ENCODE results near the gene BCL11B.

The BCL11B gene

DNA sequence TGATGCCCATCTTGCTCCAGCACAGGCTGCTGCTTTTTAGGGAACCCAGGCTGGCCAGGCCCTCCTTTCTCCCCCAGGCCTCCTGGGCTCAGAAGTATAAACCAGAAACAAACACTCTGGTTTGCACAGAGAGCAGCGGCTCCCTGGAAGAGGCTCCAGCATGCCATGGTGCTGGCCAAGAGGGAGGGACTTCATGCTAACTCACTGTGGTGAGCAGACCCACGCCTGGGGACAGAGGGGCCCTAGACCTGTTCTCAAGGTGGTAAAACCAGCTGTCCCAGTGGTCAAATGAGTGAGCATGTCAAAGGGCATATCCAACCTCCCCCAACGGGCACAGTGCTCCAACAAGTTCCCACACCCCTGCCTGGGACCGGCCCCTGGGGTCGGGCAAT is 15.5 kb downstream of the BCL11B start:
- no peak for DNase-seq (ENCODE audit: low read depth in 1 of 2, low spot score in 1 of 2)

DNA sequence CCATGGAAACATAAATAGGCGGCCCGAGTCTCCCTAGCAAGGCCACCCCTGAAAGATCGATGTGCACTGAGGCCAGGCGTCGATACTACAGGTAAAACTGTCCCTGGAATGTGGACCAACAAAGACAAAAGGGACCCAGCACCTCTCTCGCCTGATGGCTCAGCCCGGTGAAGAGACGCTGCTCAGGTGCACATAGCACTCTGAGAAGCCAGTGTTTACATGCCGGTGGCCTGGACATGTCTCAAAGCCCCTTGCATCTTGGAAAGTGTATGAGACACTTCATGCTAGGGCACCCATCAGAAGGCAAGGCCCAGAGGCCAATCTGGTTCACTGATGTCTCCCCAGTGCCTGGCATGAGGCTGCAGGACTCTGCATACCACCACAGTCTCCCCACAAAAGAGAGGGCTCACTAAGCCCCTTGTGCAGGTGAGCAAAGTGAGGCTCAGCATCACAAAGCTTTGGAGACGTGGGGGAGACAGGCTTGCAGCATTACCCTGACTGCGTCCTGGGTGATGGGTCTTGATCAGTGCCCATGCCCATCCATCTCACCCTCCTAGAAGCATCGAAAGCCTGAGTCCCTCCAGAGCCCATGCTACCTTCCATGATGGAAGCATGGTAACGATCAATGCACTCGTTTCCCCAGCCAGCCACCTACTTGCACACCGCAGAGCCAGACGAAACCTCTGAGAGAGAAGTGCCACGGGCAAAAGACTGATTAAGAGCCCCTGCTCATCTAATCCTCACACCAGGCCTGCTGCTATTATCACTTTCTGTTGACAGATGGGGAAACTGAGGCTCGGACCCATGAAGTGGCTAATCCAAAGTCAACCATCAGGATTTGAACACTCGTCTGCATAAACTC is 16.1 kb downstream of the BCL11B start:
- DNase-seq (ENCODE audit: low read depth in 1 of 2, low spot score in 1 of 2) = no peak

DNA sequence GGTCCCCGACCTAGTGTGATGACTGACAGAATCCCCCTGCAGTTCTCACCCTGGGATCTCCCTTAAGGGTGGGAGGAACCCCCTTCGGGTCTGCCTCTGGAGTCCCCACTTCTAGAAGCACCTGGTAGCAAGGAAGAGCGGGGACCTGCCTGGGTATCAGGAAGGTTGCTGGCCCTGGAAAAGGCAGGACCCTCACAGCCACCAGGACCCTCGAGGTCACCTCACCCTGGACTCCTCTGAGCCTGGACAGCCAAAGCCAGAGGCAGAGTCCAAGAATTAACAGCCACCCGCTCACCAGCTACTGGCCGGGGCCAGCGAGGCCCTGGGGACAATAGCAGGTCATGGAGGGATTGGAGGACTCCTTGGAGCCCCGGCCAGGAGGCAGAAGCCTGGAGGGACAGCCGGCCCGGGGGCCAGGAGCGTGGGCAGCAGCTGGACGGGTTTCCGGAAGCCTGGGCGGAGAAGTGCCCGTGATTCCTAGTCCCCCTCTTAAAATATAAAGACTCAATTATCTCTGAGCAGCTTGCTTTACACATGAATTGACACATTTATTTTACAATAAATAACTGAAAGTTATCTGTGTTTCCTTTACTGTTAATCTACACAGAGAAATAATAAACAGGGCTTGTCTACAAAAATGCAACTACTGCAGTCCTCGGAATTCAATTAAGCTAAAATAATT is 17.5 kb downstream of the BCL11B start:
- DNase-seq (ENCODE audit: low read depth in 1 of 2, low spot score in 1 of 2) = no peak

DNA sequence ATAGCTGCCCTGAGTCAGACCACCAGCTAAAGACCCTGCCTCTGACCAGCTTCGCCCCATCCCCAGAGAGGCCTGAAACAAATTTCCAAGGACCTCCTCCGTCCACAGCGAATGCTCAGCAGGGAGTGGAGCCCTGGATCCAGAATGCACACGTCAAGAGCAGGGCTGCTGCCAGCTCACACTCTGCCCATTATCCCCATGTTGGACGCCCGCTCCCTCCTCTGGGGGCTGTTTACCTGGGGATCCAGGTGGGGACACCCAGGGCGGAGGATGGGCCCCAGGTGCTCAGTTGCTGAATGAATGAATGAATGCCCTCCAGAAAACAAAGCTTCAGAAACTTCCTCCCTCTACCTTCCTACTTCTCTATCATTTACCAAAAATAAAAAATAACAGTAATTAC is 18.1 kb downstream of the BCL11B start:
- no peak for DNase-seq (ENCODE audit: low read depth in 1 of 2, low spot score in 1 of 2)

DNA sequence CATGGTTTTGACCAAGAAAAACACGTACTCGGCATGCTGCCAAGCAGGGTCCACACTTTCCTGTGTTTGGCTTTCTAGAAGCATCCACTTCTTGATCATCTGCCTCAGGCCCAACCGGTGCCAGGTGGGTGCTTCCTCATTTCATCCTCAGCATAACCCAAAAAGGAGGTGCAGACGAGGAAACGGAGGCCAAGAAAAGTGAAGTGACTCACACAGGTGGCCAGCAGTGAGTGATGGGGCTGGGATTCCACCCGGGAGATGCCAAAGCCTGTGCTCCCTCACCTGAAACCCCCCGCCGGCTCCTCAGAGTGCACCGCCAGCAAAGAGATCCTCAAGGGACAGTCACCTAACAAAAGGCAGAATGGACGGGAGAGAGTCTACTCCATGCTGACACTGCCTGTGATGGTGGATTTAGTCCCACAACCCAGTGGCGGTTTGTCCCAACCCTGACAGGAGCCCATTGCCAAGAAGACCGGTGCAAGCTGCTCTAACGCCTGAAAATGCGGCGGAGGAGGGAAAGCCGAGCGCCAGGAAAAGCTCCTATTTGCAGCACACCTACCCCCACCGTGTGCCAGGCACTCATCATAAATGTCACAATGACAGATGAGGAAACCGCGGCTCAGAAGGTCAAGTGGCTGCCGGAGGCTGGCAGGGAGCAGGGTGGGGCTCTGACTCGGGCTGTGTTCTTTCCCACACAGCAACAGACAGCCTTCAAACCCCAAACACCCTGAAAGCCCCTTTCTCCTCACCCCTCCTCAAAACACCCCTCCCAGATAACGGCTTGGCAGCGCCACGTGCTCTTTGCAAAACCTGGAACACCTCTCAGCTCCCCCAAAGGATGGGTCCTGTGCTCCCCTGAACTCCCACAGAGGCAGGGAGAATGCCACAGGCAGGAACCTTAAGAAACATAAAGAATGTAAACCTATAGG is 18.8 kb downstream of the BCL11B start:
- DNase-seq (ENCODE audit: low read depth in 1 of 2, low spot score in 1 of 2) = no peak

DNA sequence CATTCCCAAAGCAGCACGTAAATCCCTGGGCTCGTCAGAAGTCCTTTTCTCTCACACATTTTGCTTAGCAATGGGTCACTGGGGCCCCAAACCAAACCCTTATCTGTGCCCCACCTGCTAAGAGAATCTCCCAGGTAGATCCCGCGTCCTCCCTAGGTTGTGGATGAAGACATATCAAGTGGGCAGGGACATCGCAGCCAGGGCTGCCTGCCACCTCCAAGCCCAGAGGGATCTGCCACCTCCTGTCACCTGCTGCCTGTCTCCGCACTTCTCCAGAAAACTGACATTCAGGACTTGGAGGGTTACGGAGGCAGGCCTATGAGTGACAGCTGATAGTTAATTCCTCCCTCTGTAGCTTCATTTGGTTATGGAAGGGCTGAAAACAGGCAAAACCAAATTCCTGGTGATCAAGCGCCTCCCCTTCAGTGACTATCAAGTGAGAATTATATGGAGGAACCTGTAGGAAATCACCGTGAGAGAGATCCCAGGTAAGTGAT is 19.5 kb downstream of the BCL11B start:
- no peak for DNase-seq (ENCODE audit: low read depth in 1 of 2, low spot score in 1 of 2)

DNA sequence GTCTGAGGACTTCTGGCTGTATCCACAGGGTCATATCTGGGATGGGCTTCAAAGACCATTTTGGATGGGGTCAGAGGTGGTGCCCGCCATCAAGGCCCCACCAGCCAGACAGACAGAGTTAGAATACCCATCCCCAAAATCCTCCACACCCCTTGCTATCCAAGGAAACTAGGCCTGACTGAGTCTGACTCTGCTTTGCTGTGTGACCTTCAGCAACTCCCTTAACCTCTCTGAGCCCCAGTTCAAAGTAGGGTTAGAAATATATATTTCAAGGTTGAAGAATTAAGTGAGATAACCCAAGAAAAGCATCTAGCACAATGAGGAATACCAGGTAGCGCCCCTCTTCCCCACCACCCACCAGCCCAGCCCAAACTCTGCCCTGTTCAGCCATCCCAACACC is 20.3 kb downstream of the BCL11B start:
- DNase-seq (ENCODE audit: low read depth in 1 of 2, low spot score in 1 of 2) = no peak

DNA sequence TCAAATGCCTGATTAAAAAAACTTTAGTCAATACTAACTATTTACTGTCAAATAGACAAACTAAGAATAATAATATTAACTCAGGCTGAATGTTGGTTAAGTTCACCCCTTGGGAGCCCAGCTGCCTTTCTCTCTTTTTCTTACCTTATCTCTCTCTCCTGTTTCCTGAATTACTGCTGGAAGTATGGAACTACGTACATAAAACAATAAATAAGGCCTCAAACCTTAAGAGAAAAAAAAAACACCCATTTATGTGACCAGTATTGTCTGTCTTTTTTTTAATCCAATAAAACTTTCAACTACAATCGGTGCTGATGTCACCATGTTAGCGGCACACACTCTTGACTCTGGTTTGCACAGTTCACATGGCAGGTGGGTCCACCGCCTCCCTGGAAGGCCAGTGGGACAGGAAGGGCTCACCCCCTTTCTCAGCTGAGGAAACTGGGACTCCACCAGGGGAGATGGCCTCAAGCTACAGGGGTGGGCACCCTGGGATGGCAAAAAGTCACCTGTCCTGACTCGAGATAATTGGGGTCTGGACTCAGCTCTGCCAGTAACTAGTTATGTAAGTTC is 21.3 kb downstream of the BCL11B start:
- no peak for DNase-seq (ENCODE audit: low read depth in 1 of 2, low spot score in 1 of 2)

DNA sequence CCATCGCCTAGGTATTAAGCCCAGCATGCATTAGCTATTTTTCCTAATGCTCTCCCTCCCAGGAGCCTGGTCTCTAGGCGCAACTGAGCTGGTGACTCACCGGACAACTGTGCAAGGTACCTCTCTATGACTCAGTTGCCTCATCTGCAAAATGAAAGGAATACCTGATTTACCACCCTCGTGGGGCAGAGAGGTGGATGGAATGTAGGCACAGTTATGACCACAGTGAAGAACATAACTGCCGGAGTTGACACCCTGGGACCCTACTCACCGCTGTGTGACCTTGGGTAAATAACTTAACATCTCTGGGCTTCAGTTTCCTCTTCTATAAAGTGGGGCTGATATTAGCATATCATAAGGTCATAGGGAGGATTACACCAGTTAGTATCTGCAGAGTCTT is 22.6 kb downstream of the BCL11B start:
- no peak for DNase-seq (ENCODE audit: low read depth in 1 of 2, low spot score in 1 of 2)

DNA sequence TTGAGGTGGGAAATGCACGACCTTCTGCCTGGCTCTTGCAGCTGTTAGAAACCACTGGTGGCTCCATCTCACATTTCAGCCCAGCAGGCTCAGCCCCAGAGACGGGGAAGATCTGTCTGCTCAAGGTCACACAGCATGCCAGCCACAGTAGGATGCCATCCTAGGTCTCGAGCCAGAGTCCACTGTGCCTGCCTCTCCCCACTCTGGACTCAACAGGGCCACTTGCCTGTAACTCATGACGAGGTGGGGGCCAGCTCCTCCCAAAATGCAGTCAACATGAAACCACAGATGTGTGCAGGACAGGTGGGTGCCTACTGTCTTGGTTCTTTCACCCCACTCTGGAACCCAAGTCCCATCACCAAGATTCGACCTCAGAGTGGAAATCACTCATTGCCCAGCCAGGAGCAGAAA is 23.2 kb downstream of the BCL11B start:
- DNase-seq (ENCODE audit: low read depth in 1 of 2, low spot score in 1 of 2) = no peak

DNA sequence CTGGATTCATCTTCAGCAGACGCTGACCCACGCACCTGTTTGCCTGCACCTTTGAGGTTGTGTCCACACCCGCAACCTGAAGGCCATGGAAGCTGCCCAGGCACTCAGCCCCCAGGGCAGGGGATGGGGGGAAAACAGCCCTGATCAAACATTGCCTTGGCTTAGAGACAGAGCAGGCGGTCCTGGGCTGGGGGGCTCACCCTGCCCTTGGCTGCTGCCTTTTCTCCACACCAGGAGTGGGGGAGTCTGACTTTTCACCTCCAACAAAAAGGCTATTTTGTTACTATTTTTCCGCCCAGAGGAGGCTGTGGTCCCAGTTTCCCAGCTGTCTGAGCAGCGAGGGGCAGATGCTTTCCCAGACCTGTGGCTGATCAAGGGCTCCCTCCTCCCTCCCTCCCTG is 24.2 kb downstream of the BCL11B start:
- no peak for DNase-seq (ENCODE audit: low read depth in 1 of 2, low spot score in 1 of 2)

DNA sequence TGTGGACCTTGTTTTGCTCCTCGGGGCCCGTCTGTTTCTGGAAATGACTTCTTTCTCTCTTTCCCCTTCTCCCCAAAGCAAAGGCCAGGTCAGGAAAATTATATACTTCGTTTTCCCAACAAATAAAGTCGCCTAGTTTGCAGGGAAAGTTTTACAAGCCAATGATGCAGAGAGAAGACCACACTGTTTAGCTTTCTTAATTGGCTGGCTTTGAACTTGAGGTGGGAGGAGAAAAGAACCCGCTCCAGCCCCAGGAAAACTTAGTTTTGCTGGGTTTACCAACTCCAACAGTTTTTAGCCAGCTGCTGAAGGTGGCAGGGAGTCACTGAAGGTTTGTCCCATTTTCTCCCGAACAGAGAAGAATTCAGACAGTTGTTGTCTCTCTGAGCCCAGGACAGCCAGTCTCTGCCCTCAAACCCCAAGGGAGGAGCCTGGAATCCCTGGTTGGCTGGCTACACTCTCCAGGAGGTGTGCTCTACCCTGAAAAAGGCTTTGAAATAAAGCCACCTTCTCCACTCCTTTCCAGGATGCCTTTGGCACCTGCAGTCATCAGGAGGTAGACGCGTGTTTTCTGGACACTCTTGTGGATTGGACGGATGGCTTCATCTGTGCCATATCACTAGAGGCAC is 24.8 kb downstream of the BCL11B start:
- no peak for DNase-seq (ENCODE audit: low read depth in 1 of 2, low spot score in 1 of 2)

DNA sequence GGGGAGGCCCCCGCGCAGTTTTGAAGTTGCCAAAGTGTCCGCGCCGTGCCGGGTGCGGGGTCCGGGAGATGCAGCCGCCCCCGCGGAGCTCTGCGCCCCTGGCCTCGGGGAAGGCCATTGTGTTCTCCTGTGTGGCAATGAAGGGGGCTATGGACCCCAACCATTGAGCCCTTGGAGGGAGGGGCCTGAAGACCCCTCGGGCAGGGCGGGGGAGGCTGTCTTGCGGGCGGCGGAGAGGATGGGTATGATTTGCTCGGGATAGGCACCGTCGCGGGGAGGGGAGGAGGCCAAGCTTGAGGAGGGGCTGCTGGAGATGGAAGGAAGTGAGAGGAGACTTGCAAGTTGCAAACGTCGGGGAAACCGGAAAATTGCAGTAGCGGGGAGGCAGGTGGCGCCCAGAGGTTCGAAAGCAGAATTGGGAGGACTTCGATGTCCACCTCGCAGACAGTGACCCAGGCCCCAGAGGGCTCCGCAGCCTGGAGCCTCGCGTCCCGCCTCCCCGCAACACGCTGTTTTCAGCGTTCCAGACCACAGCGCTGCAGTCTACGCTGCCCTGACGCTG is 25.4 kb downstream of the BCL11B start:
- no peak for DNase-seq (ENCODE audit: low read depth in 1 of 2, low spot score in 1 of 2)

DNA sequence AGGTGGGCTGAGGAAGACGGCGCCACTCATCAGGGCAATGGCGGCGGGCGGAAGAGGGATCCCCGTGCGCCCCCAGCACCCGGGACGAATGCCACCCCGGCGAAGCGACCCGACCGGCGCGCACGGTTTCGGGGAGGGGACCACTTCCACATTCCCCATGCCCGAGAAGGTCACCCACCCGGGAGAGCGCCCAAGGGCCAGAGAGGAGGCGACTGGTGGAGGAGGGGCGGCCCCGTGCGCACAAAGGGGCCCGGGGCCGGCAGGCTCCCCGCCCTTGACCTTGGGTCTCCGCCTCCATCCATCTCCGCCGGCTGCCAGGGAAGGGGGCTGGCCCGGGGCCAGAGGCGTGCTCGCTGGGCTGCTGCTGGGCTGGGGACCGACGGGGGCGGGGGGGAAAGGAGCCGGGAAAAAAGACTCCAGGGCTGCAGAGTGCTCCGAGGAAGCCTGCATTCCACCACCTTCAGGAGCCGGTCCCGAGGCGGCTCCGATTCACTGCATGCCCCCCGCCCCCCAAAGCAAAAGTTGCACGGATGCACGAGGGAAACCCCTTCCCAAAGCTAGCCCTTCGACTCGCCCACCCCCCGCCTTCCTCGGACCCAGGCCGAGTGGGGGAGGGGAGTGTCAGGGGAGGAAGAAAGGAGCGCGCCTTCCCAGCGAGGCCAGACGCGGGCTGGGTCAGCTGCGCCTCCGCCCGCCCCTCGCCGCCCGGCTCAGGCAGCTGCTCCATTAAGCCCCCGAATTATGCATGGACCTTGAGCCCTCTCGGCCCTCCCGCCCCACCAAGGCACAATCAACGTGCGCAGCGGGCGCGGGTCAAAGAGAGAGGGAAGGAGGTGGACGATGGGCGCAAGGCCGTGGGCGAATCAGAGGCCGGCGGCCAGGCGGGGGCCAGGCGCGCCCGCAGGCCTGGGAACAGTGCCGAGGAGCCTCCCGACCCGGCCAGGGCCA is 26.2 kb downstream of the BCL11B start:
- DNase-seq (ENCODE audit: low read depth in 1 of 2, low spot score in 1 of 2) = no peak

DNA sequence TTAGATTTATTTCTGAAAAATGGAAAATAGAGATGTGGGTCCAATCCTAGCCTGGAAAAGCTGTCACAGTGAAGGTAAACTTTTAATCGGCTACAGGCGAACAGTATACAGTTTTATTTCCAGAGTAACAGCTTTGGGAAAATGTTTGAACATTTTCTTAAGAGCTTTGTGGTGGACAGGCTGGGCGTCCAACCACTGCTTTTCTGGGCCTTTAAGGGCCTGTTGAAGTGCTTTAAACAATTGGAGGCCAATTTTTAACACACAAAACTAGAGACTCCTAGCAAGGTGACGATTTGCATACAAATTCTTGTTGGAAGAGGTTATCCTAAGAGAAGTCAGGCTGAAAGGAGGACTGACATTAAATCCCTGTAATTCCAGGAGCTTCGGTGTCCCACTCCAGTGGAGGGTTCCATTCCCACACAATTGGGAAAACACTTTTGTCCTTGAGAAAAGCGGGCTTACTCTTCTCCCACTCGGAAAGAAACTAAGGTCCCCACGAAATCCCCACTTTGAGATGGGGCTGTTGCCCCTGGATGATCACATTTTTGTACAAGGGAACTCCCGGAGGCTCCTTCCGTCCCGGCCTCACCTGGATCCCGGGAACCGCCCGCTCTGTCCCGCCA is 26.9 kb downstream of the BCL11B start:
- DNase-seq (ENCODE audit: low read depth in 1 of 2, low spot score in 1 of 2) = no peak

DNA sequence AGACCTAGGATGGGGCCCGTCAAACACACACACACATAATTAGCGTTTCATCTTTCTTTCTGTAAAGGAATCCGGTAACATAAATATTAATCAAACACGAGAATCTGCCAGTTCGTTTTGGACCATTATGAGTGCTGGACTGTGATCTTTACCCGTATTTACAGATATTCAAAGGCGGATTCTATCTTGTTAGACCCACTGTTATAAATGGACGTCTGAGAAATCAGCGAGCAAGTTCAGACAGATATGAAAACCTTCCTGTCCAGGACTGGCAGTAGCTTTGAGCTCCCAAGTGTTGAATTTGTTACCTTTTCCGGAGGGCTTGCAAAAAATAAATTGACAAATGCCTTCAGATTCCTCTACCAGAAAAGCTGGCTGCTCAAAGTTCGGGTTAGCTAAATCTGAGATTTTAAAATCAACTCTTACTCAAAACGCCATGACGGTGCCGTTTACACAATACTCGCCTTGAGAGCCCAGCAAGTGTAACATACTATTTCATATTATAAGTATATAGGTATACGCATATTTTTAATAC is 27.6 kb downstream of the BCL11B start:
- no peak for DNase-seq (ENCODE audit: low read depth in 1 of 2, low spot score in 1 of 2)

DNA sequence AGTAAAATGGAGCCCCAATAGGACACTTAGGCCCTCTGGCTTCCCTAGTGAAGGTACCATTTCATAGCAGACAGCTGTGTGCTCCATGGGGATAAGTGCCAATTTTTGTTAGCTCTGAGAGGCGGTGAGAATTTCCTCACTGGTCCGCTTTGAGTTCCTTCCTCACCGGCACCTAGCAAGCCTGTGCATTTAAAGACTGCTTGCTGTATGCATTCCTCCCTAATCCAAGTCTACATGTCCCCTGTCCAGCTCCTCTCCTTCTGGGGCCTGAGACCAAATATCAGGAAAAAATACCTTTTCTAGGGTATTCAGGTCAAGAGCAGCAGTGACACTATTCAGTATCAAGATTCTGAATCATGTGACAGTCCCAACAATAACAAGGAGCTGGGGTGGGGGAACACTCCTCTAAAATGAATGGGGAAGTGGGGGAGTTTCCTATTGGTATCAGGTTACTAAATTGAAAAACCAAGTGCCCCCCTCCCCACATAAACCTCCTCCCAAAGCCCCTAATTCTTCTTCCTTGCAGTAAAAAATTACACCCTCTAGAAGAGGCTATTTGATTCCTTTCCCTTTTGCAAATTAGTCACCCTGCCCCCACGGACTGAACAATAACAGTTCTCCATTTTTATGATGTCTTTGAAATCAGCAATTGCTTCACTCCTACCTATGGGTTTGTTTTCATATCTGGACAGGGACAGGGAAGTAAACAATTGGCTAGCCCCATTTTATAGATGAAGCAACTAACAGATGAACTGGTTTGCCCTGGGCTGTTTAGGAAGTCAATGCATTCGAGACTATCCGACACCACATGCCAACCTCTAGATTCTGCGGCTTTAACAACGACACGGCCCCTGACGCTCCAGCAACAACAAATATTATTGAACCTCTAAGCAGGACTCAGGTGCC is 28.9 kb downstream of the BCL11B start:
- no peak for DNase-seq (ENCODE audit: low read depth in 1 of 2, low spot score in 1 of 2)

All from activated CD4-positive, alpha-beta T cell treated with anti-CD3 and anti-CD28 coated beads, Interleukin-2, amount 50 U/mL, for 24 hours (primary cell).